Mammary epithelial cell (primary cell): Measurements from ENCODE around the gene THYN1.

Source experiments
- CTCF ChIP-seq, 2 donors: IDR thresholded peaks in 1 of 2; conservative IDR thresholded peaks in 1 of 2; 2 replicates each; pipeline ENCODE4 v1.5.1; 2011 to 2012; ENCODE audit warnings: inconsistent platforms in 2 of 2, low read length in 2 of 2, mild to moderate bottlenecking in 2 of 2, control low read depth in 1 of 2, low read depth in 1 of 2; ENCODE audit not compliant: insufficient read depth in 1 of 2; ENCODE audit errors: extremely low read depth in 1 of 2
- EZH2 ChIP-seq: IDR thresholded peaks from 2 replicates; pipeline ENCODE4 v1.6.1; 2012; ENCODE audit warnings: low read length, inconsistent platforms, borderline replicate concordance

DNA sequence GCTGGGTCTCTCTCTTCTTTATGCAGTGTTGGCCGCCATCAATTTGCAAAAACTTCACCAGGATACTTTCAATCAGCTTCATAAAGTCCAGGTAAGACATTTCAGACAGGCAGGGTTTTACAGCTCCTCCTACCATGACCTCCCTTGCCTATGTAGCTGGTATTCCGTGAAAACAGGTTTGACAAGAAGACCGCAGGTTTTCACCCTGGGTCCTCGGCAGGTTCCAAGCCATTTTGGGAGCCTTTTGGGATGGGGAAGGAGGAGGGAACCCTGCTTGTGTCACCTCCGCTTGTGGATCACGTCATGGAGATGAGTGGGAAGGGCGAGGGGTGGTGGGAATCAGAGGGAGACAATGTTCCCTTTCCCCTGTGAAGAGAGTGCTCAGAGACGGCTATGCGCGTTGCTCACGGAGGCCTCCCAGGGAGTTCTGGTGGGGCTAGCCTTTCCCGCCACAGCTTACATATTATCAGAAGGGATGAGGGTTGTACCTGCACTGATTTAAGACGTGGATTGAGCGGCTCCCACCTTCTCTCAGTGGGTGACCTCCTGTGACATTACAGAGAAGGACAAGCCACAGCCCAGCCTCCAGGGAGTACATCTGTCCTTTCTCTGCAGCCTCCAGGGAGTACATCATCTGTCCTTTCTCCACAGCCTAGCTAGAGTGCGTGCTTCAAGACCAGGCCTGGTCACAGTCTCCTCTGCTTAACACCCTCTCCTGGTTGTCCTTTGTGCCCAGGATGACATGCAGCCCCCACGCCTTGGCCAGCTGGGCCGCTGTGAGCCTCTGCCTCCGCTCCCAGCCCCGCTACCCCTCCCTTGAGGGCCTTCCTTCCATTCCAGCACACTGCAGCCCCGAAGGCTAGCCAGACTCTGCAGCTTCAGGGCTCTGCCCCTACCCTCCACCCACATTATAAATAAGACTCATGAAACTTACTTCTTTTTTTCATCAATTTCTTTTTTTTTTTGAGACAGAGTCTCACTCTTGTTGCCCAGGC is 40.3 kb upstream of the THYN1 start:
- TF ChIP-seq CTCF (conservative IDR thresholded peaks at IDR 0.05 in 1 of 2, IDR thresholded peaks at IDR 0.05 in 1 of 2; ENCODE audit: extremely low read depth in 1 of 2, insufficient read depth in 1 of 2, low read depth in 1 of 2, low read length in 2 of 2): no peak
- no peak for TF ChIP-seq EZH2
